ENCODE results near the gene LSR. TPM values are rescaled to one million over a fixed set of nuclear protein-coding genes. Genes with fewer than 3 reads are reported as not detected.

LSR gene
- total RNA-seq, 1 donor from 2014 or later: 18.1 TPM

- H3K36me3 Mint-ChIP-seq (ENCODE audit: low read depth, unreplicated experiment): no peaks in the 10 kb centered on the region
- no peak for TF ChIP-seq EZH2 (IDR thresholded peaks at IDR 0.05; ENCODE audit: insufficient read depth, low read length)
- no peak for TF ChIP-seq CTCF (IDR thresholded peaks at IDR 0.05; ENCODE audit: insufficient read depth, low read depth, low read length)
- FAIRE-seq: no peak
Measured at GRCh38 chr19:35207391-35207871, 41.4 kb upstream of the LSR start.

GRCh38 chr19:35208121-35208520, 40.7 kb upstream of the LSR start:
- no peaks in the 10 kb centered on the region for H3K27me3 ChIP-seq (ENCODE audit: insufficient read depth, low read length)

More at GRCh38 chr19:35207391-35207871, 41.4 kb upstream of the LSR start:
- Histone ChIP-seq H3K4me1 (ENCODE audit: insufficient read depth, low read length) (no peaks in the 10 kb centered on the region), H2AFZ (ENCODE audit: low read depth, low read length) (no peak overlapping the region), H3K9ac (ENCODE audit: low read length) (no peak overlapping the region), H3K36me3 (ENCODE audit: insufficient read depth, low read length) (no peaks in the 10 kb centered on the region), H3K27me3 (ENCODE audit: insufficient read depth, low read length) (no peaks in the 10 kb centered on the region), H4K20me1 (ENCODE audit: insufficient read depth, low read length) (no peaks in the 10 kb centered on the region), H3K79me2 (ENCODE audit: insufficient read depth, low read length) (no peaks in the 10 kb centered on the region), H3K4me2 (ENCODE audit: low read length) (no peak overlapping the region), H3K4me3 (ENCODE audit: insufficient read depth, low read depth, low read length) (no peak overlapping the region), H3K27ac (ENCODE audit: low read depth, low read length) (no peak overlapping the region), H3K9me3 (ENCODE audit: insufficient read depth, low read depth, low read length) (no peaks in the 10 kb centered on the region)
- no peak for DNase-seq (ENCODE audit: low read depth)
- Mint-ChIP-seq H3K4me3 (ENCODE audit: unreplicated experiment) (no peak overlapping the region), H3K27me3 (ENCODE audit: low read depth, unreplicated experiment) (peaks cover 11% of the 10 kb centered on the region), H3K9me3 (ENCODE audit: unreplicated experiment) (peaks cover 2% of the 10 kb centered on the region), H3K27ac (ENCODE audit: unreplicated experiment) (no peak overlapping the region), H3K4me1 (ENCODE audit: low read depth, unreplicated experiment) (peaks cover 2% of the 10 kb centered on the region)

More at GRCh38 chr19:35208121-35208520, 40.7 kb upstream of the LSR start:
- Mint-ChIP-seq H3K9me3 (ENCODE audit: unreplicated experiment) (peaks cover 2% of the 10 kb centered on the region), H3K4me3 (ENCODE audit: unreplicated experiment) (no peak overlapping the region), H3K27me3 (ENCODE audit: low read depth, unreplicated experiment) (peaks cover 11% of the 10 kb centered on the region), H3K36me3 (ENCODE audit: low read depth, unreplicated experiment) (no peaks in the 10 kb centered on the region), H3K4me1 (ENCODE audit: low read depth, unreplicated experiment) (peaks cover under 1% of the 10 kb centered on the region), H3K27ac (ENCODE audit: unreplicated experiment) (no peak overlapping the region)
- Histone ChIP-seq H4K20me1 (ENCODE audit: insufficient read depth, low read length) (no peaks in the 10 kb centered on the region), H3K36me3 (ENCODE audit: insufficient read depth, low read length) (no peaks in the 10 kb centered on the region), H3K27ac (ENCODE audit: low read depth, low read length) (no peak overlapping the region), H3K4me2 (ENCODE audit: low read length) (no peak overlapping the region), H2AFZ (ENCODE audit: low read depth, low read length) (no peak overlapping the region), H3K9ac (ENCODE audit: low read length) (no peak overlapping the region), H3K79me2 (ENCODE audit: insufficient read depth, low read length) (no peaks in the 10 kb centered on the region), H3K4me3 (ENCODE audit: insufficient read depth, low read depth, low read length) (no peak overlapping the region), H3K9me3 (ENCODE audit: insufficient read depth, low read depth, low read length) (no peaks in the 10 kb centered on the region), H3K4me1 (ENCODE audit: insufficient read depth, low read length) (no peaks in the 10 kb centered on the region)
- DNase-seq (ENCODE audit: low read depth) (no peak), FAIRE-seq (no peak)
- TF ChIP-seq EZH2 (IDR thresholded peaks at IDR 0.05; ENCODE audit: insufficient read depth, low read length) (no peak), CTCF (IDR thresholded peaks at IDR 0.05; ENCODE audit: insufficient read depth, low read depth, low read length) (no peak)
